ENCODE measurements around the gene PSMC3IP. TPM values are rescaled to one million over a fixed set of nuclear protein-coding genes. Genes with fewer than 3 reads are reported as not detected.

PSMC3IP gene
- total RNA-seq, 2 donors from 2014 or later: 2.9 to 11.2 TPM

GRCh38 chr17:42574463-42574862 is 3.1 kb downstream of the PSMC3IP start:
- H3K27ac ChIP-seq: no peak overlapping the region
- WGBS: 88% methylated on average over 3 of the region's 3 CpGs
- no peak overlapping the region for H3K4me3 ChIP-seq
- no peak for DNase-seq (ENCODE audit: low spot score)
- TF ChIP-seq POLR2AphosphoS5 (IDR thresholded peaks at IDR 0.05) (no peak), CTCF (IDR thresholded peaks at IDR 0.05) (no peak), POLR2A (IDR thresholded peaks at IDR 0.05) (no peak)
- peaks cover 0 to 8% of the 10 kb centered on the region in 2 donors for H3K36me3 ChIP-seq
- intact Hi-C loops (cut with DNase I): no loop called here
- no peaks in the 10 kb centered on the region for H3K27me3 ChIP-seq (replicated peaks; ENCODE audit: insufficient read depth)
- no peaks in the 10 kb centered on the region for H3K9me3 ChIP-seq
- H3K4me1 ChIP-seq (replicated peaks): peaks cover 7% of the 10 kb centered on the region

- H3K27ac ChIP-seq: no peak overlapping the region
- no peaks in the 10 kb centered on the region for H3K9me3 ChIP-seq
- H3K36me3 ChIP-seq: peaks cover 0 to 8% of the 10 kb centered on the region in 2 donors
- H3K4me1 ChIP-seq (replicated peaks): peaks cover 7% of the 10 kb centered on the region
- no peak overlapping the region for H3K4me3 ChIP-seq
- intact Hi-C loops (cut with DNase I): no loop called here
- WGBS: 85% methylated on average over 4 of the region's 4 CpGs
- H3K27me3 ChIP-seq (replicated peaks; ENCODE audit: insufficient read depth): no peaks in the 10 kb centered on the region
- no peak for DNase-seq (ENCODE audit: low spot score)
- TF ChIP-seq CTCF (IDR thresholded peaks at IDR 0.05): no peak
- no peak for TF ChIP-seq POLR2AphosphoS5 (IDR thresholded peaks at IDR 0.05)
- TF ChIP-seq POLR2A (IDR thresholded peaks at IDR 0.05): no peak
Measured at GRCh38 chr17:42573095-42573494, 4.4 kb downstream of the PSMC3IP start.

GRCh38 chr17:42571435-42572225 is 5.9 kb downstream of the PSMC3IP start:
- Histone ChIP-seq H3K4me1 (replicated peaks) (peaks cover 9% of the 10 kb centered on the region), H3K9me3 (no peaks in the 10 kb centered on the region), H3K36me3 (peaks cover 0 to 8% of the 10 kb centered on the region in 2 donors), H3K27ac (peak overlapping the region in 1 of 2 donors; percentile 50), H3K4me3 (no peak overlapping the region), H3K27me3 (replicated peaks; ENCODE audit: insufficient read depth) (no peaks in the 10 kb centered on the region)
- 59% methylated on average over 12 of the region's 12 CpGs for WGBS
- TF ChIP-seq POLR2A (IDR thresholded peaks at IDR 0.05) (no peak), POLR2AphosphoS5 (IDR thresholded peaks at IDR 0.05) (no peak), CTCF (IDR thresholded peaks at IDR 0.05) (no peak)
- intact Hi-C loops (cut with DNase I): no loop called here
- DNase-seq (ENCODE audit: low spot score): peak; percentile 42

GRCh38 chr17:42568341-42569111 is 9.0 kb downstream of the PSMC3IP start:
- no peaks in the 10 kb centered on the region for H3K27me3 ChIP-seq (replicated peaks; ENCODE audit: insufficient read depth)
- intact Hi-C loops (cut with DNase I): no loop called here
- H3K4me3 ChIP-seq: no peak overlapping the region
- no peak for DNase-seq (ENCODE audit: low spot score)
- H3K9me3 ChIP-seq: no peaks in the 10 kb centered on the region
- H3K36me3 ChIP-seq: peaks cover 8% of the 10 kb centered on the region in 2 donors
- no peak overlapping the region for H3K27ac ChIP-seq
- peaks cover 20% of the 10 kb centered on the region for H3K4me1 ChIP-seq (replicated peaks)
- TF ChIP-seq POLR2AphosphoS5 (IDR thresholded peaks at IDR 0.05) (no peak), POLR2A (IDR thresholded peaks at IDR 0.05) (no peak), CTCF (IDR thresholded peaks at IDR 0.05) (no peak)
- 88% methylated on average over 14 of the region's 14 CpGs for WGBS
